Left ventricle myocardium superior (tissue), 1 donor: Measurements from ENCODE around the gene TESK2. TPM values are rescaled to one million over a fixed set of nuclear protein-coding genes. Genes with fewer than 3 reads are reported as not detected.

Experiments used
- ATAC-seq: fragments of 200-7000 bp; cut with Tn5 transposase; one replicate; pipeline ENCODE4 v1.9.1; 2020; ENCODE audit warnings: mild to moderate bottlenecking, moderate library complexity
- DNase-seq: peaks from one replicate; pipeline ENCODE4 v3.0.0-alpha.2; 2020
- intact Hi-C: fragments of 100-400 bp; cut with micrococcal nuclease; formaldehyde crosslinking; loops from one replicate; pipeline ENCODE4 v1.11.0; 2022
- total RNA-seq: library from RNA; stranded (reverse); fragmentation: NEBNext Ultra II Directional; extraction: Animal tissue kit (Norgen Biotek cat#: 25700); gene quantifications from one replicate; pipeline ENCODE4 v1.2.1, GENCODE V29; 2021
- donor health status: DM: no; HTN: yes; CAD: no; lungs with severe emphysema.

TESK2 gene
- total RNA-seq, 1 donor from 2014 or later = 1.9 TPM

DNA sequence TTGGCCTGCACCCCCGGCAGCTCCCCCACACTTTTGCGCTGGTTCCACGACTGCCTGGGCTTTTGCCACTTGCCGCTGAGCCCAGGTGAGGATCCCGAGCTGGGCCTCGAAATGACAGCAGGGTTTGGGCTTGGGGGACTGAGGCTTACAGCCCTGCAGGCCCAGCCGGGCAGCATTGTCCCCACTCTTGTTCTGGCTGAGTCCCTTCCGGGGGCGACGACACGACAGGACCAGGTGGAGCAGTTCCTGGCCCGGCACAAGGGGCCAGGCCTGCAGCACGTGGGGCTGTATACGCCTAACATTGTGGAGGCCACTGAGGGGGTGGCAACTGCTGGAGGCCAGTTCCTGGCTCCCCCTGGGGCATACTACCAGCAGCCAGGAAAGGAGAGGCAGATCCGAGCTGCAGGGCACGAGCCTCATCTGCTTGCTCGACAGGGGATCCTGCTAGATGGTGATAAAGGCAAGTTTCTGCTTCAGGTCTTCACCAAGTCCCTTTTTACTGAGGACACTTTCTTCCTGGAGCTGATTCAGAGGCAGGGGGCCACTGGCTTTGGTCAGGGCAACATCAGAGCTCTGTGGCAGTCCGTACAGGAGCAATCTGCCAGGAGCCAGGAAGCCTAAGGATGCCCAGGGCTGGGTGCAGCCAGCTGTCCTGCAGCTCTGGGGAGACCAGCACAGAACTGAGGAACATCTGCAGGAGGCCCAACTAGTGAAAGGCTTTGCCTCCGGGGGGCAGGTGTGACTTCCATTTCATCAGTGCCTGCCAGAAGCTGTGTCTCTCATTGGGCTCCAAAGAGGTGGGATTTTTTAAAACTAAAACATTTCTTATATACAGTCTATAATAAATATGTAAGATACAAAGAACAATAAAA lies 163.1 kb downstream of the TESK2 start:
- no peak for ATAC-seq
- DNase-seq = no peak
- intact Hi-C loops = no loop called here

GRCh38 chr1:45326627-45327623 lies 164.0 kb downstream of the TESK2 start, which contains the start of gene HPDL:
Gene HPDL (plus strand): TSS chr1:45326895. CDS start chr1:45327149, 254 bp downstream.
- intact Hi-C loops = no loop called here
- ATAC-seq = peak; percentile 91
- DNase-seq = peak; percentile 76

DNA sequence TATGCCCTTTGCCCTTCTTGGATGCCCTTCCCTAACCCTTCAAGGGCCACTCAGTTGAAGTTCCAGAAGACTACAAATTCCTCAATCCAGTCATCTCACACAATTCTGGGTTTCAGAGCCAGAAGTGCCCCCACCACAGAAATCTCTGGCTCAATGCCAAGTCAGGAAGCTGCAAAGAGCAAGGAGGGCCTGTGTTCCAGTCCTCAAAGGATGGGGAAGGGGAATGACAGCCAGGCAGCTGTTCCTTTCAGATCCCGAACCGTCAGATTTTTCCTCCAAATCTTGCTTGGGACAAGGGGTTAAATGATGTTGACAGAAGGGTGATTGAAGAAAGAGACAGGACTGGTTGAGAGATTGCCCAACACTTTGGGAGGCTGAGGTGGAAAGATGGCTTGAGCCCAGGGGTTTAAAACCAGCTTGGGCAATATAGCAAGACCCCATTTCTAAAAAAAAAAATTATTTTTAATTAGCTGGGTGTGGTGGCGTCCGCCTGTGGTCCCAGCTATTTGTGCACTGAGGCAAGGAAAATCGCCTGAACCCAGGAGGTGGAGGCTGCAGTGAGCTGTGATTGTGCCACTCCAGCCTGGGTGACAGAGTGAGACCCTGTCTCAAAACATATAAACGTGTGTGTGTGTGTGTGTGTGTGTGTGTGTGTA lies 165.0 kb downstream of the TESK2 start:
- ATAC-seq (no peak), DNase-seq (no peak)
- intact Hi-C loops = no loop called here

DNA sequence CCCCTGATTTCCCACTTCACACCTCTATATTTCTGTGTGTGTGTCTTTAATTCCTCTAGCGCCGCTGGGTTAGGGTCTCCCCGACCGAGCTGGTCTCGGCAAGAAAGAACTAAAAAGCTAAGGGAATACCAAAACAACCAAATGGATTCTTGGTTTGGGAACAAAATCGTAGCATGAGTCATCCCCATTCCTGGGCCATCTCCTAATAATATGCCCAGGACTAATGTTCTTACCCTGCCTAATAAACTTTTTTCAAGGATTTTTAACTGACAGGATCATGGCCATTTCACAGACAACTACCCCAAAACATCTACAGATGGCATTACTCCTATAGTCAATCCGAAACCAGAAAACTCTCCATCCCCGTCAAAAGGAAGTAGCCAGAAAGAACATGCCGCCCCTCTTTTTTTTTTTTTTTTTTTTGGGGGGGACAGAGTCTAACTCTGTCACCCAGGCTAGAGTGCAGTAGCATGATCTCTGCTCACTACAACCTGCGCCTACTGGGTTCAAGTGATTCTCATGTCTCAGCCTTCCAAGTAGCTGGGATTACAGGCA lies 168.4 kb downstream of the TESK2 start:
- no peak for ATAC-seq
- DNase-seq = no peak
- intact Hi-C loops = no loop called here

GRCh38 chr1:45321444-45321843 lies 169.5 kb downstream of the TESK2 start:
- DNase-seq (no peak), ATAC-seq (no peak)
- intact Hi-C loops = no loop called here

GRCh38 chr1:45319761-45320160 lies 171.2 kb downstream of the TESK2 start:
- intact Hi-C loops = no loop called here
- ATAC-seq = no peak

DNA sequence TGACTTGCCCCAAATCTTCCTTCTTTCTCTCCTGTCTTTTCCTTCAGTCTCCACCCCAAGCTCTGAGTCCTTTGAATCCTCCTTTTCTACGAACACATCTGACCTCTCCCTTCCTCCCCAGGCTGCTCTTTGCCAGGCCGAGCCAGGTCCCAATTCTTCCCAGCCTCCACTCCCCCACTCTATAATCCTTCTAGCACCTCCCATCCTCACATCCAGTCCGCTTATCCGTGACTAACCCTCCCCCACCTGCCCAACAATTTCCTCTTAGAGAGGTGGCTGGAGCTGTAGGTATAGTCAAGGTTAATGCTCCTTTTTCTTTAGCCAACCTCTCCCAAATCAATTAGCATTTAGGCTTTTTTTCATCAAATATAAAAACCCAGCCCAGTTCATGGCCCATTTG lies 173.8 kb downstream of the TESK2 start:
- DNase-seq = no peak
- intact Hi-C loops = no loop called here
- ATAC-seq = no peak

More at GRCh38 chr1:45319761-45320160, 171.2 kb downstream of the TESK2 start:
- DNase-seq = no peak

DNA sequence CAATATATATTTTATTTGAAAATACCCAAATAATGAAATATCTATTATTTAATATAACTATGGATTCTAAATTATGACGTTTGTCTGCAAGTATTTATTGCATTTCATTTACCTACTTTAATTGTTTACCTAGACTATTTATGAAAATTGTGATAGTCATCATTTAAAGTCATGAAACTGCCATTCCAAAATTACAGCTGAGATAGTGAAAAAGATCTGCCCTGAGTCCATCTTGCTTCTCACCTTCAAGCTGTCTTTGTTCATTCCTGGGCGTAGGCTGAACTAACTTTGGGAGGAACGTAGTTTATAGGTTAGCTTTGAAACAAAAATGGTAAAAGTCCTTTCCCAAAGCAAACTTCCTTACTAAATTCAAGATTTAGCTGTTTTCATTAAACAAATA lies 176.7 kb downstream of the TESK2 start:
- intact Hi-C loops = no loop called here
- no peak for DNase-seq
- ATAC-seq = no peak

DNA sequence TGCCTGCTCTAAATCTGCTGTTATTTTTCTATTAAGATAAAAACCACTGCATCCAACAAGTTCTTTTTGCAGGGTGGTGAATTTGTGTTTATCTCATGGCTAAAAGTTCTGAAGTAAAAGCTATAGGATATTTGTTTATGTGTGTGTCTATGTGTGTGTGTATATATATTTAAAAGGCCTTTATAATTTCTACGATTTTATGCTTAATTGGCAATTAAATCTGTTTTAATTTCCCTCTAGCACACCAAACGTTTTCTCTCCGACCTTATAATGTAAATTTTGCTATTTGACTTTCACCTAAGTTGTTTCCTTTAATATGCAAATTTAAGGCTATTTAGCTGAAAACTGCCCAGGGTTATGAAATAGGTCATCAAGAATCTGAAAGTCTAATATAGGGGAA lies 184.1 kb downstream of the TESK2 start:
- intact Hi-C loops = no loop called here
- DNase-seq (no peak), ATAC-seq (no peak)

- intact Hi-C loops = no loop called here
- no peak for ATAC-seq
These were observed 184.6 kb downstream of the TESK2 start for GRCh38 chr1:45306319-45306718.

GRCh38 chr1:45305231-45305630 lies 185.7 kb downstream of the TESK2 start:
- DNase-seq = no peak
- no peak for ATAC-seq
- intact Hi-C loops = no loop called here

More at GRCh38 chr1:45306319-45306718, 184.6 kb downstream of the TESK2 start:
- no peak for DNase-seq

DNA sequence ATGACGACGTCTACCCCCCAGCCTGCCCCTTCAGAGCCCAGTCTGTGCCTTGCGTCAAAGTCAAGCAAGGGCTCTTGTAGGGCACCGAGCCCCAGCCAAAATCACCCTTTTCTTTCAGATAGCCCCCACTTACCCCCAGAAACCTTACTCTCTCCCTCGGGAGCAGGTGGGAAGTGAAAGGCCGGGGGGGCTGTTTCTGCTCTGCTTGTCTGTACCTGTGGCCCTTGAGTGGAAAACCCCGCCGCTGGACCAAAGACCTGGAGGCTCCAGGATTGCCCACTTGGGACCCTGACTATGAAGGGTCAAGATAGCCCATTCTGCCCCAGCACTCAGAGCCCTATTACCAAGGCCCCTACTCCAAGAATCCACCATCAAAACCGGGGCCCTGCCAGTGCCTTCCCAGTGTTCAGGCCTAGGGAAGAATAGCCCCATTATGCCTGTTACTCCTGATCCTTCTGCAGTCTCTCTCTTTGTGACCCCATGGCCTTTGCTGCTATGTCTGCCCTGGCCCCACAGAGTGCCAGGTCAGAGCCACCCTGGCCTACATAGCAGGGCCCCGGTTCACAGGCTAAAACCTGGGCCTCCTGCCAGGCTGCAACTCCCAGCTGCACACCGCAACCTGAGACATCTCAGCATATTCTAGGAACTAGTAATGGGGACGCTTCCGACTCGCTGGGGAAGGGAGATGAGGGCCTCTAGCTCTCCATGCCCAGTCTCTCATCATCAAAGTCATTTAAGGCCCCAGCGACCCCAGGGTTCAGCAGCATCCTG lies 186.5 kb downstream of the TESK2 start:
- intact Hi-C loops = no loop called here
- DNase-seq (peak; percentile 55), ATAC-seq (peak; percentile 0)

DNA sequence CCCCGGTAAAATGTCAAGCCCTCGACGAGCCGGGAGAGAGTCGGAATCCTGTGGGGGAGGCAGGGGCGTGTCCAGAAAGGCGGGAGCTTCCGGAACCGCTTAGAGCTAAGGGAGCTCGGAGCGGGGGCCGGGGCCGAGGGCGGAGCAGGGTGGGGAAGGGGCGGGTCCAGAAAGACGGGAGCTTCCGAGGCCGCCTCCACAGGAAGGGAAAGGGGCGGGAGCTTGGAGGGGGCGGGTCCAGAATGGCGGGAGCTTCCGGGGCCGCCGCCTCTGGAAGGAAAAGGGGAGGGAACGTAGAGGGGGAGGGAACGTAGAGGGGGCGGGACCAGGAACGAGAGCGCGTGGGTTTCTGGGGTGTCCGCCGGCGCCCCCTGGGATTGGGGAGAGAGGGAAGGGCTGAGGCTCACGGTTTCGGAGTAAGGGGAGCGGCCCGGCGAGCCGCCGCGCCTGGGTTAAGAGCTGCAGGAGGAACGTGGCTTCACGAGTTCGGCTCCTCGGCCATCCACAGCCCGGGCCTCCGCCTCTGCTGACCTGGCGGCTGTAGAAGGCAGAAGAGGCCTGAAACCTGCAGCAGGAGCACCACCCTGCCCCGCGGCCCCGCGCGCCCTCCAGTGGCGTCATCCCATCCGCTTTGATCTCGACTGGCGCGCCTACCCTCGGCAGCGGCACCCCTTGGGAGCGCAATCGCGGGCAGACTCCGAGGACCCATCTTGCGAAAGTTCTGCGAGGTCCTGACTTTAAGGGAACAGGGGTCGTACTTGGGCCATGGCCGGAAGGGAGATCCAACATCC lies 187.2 kb downstream of the TESK2 start:
- peak; percentile 97 for ATAC-seq
- DNase-seq = peak; percentile 99

GRCh38 chr1:45302505-45303150 lies 188.3 kb downstream of the TESK2 start:
- intact Hi-C loops = no loop called here
- no peak for ATAC-seq
- DNase-seq = no peak

More for the DNA sequence above, 187.2 kb downstream of the TESK2 start:
- intact Hi-C loops = no loop called here

DNA sequence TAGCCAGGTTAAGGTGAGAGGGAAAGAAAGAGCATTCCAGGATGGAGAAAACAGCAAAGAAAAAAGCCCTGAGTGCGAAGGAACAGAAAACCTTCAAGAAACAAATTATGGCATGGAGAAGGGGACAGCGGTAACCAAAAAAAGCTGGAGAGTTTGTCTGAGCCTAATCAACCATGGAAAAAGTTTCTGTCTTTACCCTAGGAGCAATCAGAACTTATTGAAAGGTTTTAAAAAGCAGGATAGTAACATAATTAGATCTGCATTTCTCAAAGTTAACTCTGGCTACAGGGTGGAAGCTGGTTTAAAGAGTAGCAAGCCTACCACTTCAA lies 190.3 kb downstream of the TESK2 start:
- ATAC-seq (no peak), DNase-seq (no peak)
- intact Hi-C loops = loop anchor here (2.0 kb wide), 1 partner anchor 284 kb away; no protein-coding TSS in a partner anchor

GRCh38 chr1:45299981-45300668 lies 190.8 kb downstream of the TESK2 start:
- DNase-seq (no peak), ATAC-seq (no peak)
- intact Hi-C loops = loop anchor here (2.0 kb wide), 1 partner anchor 283 kb away; no protein-coding TSS in a partner anchor
